Measurements from ENCODE around the gene RAP1GAP2.

RAP1GAP2 gene

GRCh38 chr17:2797637-2798036 lies 1.4 kb downstream of the RAP1GAP2 start:
- H3K4me1 Mint-ChIP-seq, result peaks cover 69% of the 10 kb centered on the region
- CTCF ChIA-PET, result interaction anchor here (2.6 to 3.8 kb wide), 2 partner anchors 11 to 17 kb away, joined by 12 to 21 read pairs; no protein-coding TSS in a partner anchor
- peaks cover 39% of the 10 kb centered on the region for H3K36me3 Mint-ChIP-seq
- H3K27me3 Mint-ChIP-seq, result peaks cover 75% of the 10 kb centered on the region
- H3K4me3 Mint-ChIP-seq, result peak overlapping the region; percentile 93
- no peaks in the 10 kb centered on the region for H3K9me3 Mint-ChIP-seq
- no peak for DNase-seq
- H3K27ac Mint-ChIP-seq, result peak overlapping the region; percentile 19

DNA sequence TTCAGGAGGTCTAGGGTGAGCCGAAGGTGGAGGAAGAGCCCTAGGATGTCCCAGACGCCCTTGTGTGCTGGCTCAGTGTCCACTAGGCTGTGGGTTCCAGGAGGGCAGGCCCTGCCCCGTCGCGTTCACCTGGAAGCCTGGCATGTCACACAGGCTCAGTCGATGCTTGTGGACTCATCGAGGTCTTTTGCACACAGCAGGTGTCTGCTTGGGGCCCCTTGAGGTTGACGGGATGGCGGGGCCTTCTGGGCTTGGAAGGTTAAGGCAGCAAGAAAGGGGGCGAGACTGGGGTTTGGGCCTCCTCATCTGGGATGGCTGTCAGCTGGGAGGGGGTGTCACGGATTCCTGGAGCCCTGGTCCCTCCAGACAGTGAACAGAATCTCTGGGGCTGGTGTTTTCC lies 1.9 kb downstream of the RAP1GAP2 start:
- H3K4me3 Mint-ChIP-seq, result peak overlapping the region; percentile 93
- peaks cover 44% of the 10 kb centered on the region for H3K36me3 Mint-ChIP-seq
- CTCF ChIA-PET, result interaction anchor here (1.5 to 3.8 kb wide), 3 partner anchors 12 to 16 kb away, joined by 4 to 21 read pairs (median 12); no protein-coding TSS in a partner anchor
- DNase-seq, result no peak
- peaks cover 72% of the 10 kb centered on the region for H3K27me3 Mint-ChIP-seq
- H3K9me3 Mint-ChIP-seq, result no peaks in the 10 kb centered on the region
- no peak overlapping the region for H3K27ac Mint-ChIP-seq
- peaks cover 64% of the 10 kb centered on the region for H3K4me1 Mint-ChIP-seq

DNA sequence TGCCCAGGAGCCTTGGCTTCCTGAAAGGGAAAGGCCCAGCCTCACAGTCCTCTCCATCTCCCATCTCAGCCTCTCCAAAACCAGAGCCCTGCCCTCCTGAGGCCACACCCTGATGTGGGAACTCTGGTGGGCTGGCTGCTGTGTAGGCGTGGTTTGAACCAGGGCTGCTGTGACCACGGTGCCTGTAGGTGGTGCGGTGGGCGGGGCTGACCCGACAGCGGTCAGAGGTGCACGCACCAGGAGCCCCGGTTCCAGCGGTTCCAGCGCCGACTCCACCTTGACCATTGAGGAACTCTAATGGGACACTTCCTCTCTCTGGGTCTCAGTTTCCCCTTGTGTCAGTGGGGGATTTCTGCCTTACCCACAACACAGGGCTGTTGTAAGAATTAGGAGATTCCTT lies 2.4 kb downstream of the RAP1GAP2 start:
- no peaks in the 10 kb centered on the region for H3K9me3 Mint-ChIP-seq
- peaks cover 60% of the 10 kb centered on the region for H3K4me1 Mint-ChIP-seq
- peaks cover 46% of the 10 kb centered on the region for H3K36me3 Mint-ChIP-seq
- peaks cover 69% of the 10 kb centered on the region for H3K27me3 Mint-ChIP-seq
- H3K4me3 Mint-ChIP-seq, result no peak overlapping the region
- CTCF ChIA-PET, result interaction anchor here (1.5 kb wide), 1 partner anchor 12 kb away, joined by 4 read pairs; no protein-coding TSS in a partner anchor
- no peak for DNase-seq
- no peak overlapping the region for H3K27ac Mint-ChIP-seq

GRCh38 chr17:2799653-2800052 lies 3.4 kb downstream of the RAP1GAP2 start:
- Mint-ChIP-seq H3K27ac (no peak overlapping the region), H3K9me3 (no peaks in the 10 kb centered on the region), H3K4me1 (peaks cover 51% of the 10 kb centered on the region), H3K36me3 (peaks cover 47% of the 10 kb centered on the region), H3K4me3 (no peak overlapping the region), H3K27me3 (peaks cover 67% of the 10 kb centered on the region)
- CTCF ChIA-PET, result interaction anchor here (1.5 kb wide), 1 partner anchor 13 kb away, joined by 4 read pairs; no protein-coding TSS in a partner anchor
- DNase-seq, result no peak

- CTCF ChIA-PET, result no interaction called here
- Mint-ChIP-seq H3K36me3 (peaks cover 50% of the 10 kb centered on the region), H3K4me3 (no peak overlapping the region), H3K9me3 (no peaks in the 10 kb centered on the region), H3K27me3 (peaks cover 68% of the 10 kb centered on the region), H3K4me1 (peaks cover 47% of the 10 kb centered on the region), H3K27ac (no peak overlapping the region)
- DNase-seq, result no peak
Observed at GRCh38 chr17:2800367-2800766, 4.1 kb downstream of the RAP1GAP2 start.

- Mint-ChIP-seq H3K36me3 (peaks cover 45% of the 10 kb centered on the region), H3K27ac (no peak overlapping the region), H3K4me1 (peaks cover 33% of the 10 kb centered on the region), H3K4me3 (no peak overlapping the region), H3K27me3 (peaks cover 61% of the 10 kb centered on the region), H3K9me3 (no peaks in the 10 kb centered on the region)
- DNase-seq, result no peak
- CTCF ChIA-PET, result interaction anchor here (0.8 to 1.9 kb wide), 3 partner anchors 10 to 22 kb away, joined by 3 to 7 read pairs (median 3); no protein-coding TSS in a partner anchor
Observed at GRCh38 chr17:2801841-2802240, 5.6 kb downstream of the RAP1GAP2 start.

- Mint-ChIP-seq H3K4me3 (no peak overlapping the region), H3K27ac (no peak overlapping the region)
- DNase-seq, result no peak
Observed at GRCh38 chr17:2802574-2802973, 6.3 kb downstream of the RAP1GAP2 start.

DNA sequence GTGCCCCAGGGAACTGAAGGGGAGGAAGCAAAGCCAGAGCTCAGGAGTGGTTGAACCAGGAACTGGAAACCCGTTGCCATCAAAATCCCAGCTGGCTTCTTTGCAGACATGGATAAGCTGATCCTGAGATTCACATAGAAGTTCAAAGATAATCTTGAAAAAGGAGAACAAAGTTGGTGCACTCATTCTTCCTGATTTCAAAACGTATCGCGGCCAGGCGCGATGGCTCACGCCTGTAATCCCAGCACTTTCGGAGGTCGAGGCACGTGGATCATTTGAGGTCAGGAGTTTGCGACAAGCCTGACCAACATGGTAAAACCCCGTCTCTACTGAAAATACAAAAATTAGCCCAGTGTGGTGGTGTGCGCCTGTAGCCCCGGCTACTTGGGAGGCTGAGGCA lies 7.1 kb downstream of the RAP1GAP2 start:
- no peak for DNase-seq
- H3K27me3 Mint-ChIP-seq, result peaks cover 60% of the 10 kb centered on the region
- H3K4me1 Mint-ChIP-seq, result peaks cover 17% of the 10 kb centered on the region
- no peaks in the 10 kb centered on the region for H3K9me3 Mint-ChIP-seq
- CTCF ChIA-PET, result interaction anchor here (1.5 to 1.9 kb wide), 2 partner anchors 11 to 17 kb away, joined by 7 read pairs; no protein-coding TSS in a partner anchor
- no peak overlapping the region for H3K4me3 Mint-ChIP-seq
- peaks cover 42% of the 10 kb centered on the region for H3K36me3 Mint-ChIP-seq
- H3K27ac Mint-ChIP-seq, result no peak overlapping the region

More at GRCh38 chr17:2802574-2802973, 6.3 kb downstream of the RAP1GAP2 start:
- H3K27me3 Mint-ChIP-seq, result peaks cover 60% of the 10 kb centered on the region
- H3K9me3 Mint-ChIP-seq, result no peaks in the 10 kb centered on the region
- peaks cover 25% of the 10 kb centered on the region for H3K4me1 Mint-ChIP-seq
- CTCF ChIA-PET, result interaction anchor here (0.6 to 1.9 kb wide), 5 partner anchors 9 to 35 kb away, joined by 3 to 7 read pairs (median 3); no protein-coding TSS in a partner anchor
- H3K36me3 Mint-ChIP-seq, result peaks cover 42% of the 10 kb centered on the region

- Mint-ChIP-seq H3K4me1 (peaks cover 12% of the 10 kb centered on the region), H3K4me3 (no peak overlapping the region), H3K9me3 (no peaks in the 10 kb centered on the region), H3K27ac (no peak overlapping the region), H3K27me3 (peaks cover 63% of the 10 kb centered on the region), H3K36me3 (peaks cover 40% of the 10 kb centered on the region)
- no peak for DNase-seq
- CTCF ChIA-PET, result no interaction called here
Observed at GRCh38 chr17:2803971-2804370, 7.7 kb downstream of the RAP1GAP2 start.

- Mint-ChIP-seq H3K27ac (no peak overlapping the region), H3K4me1 (peaks cover 6% of the 10 kb centered on the region), H3K9me3 (no peaks in the 10 kb centered on the region), H3K27me3 (peaks cover 62% of the 10 kb centered on the region), H3K4me3 (no peak overlapping the region), H3K36me3 (peaks cover 35% of the 10 kb centered on the region)
- CTCF ChIA-PET, result no interaction called here
- no peak for DNase-seq
Observed at GRCh38 chr17:2804912-2805311, 8.7 kb downstream of the RAP1GAP2 start.

- H3K4me3 Mint-ChIP-seq, result no peak overlapping the region
- CTCF ChIA-PET, result interaction anchor here (0.6 to 1.1 kb wide), 2 partner anchors 20 to 365 kb away, joined by 3 to 5 read pairs; no protein-coding TSS in a partner anchor
- peaks cover 4% of the 10 kb centered on the region for H3K4me1 Mint-ChIP-seq
- DNase-seq, result no peak
- H3K27ac Mint-ChIP-seq, result no peak overlapping the region
- H3K36me3 Mint-ChIP-seq, result peaks cover 29% of the 10 kb centered on the region
- H3K27me3 Mint-ChIP-seq, result peaks cover 60% of the 10 kb centered on the region
- H3K9me3 Mint-ChIP-seq, result no peaks in the 10 kb centered on the region
Observed at GRCh38 chr17:2805961-2806360, 9.7 kb downstream of the RAP1GAP2 start.

- Mint-ChIP-seq H3K9me3 (no peaks in the 10 kb centered on the region), H3K4me3 (no peak overlapping the region), H3K4me1 (peaks cover 19% of the 10 kb centered on the region), H3K36me3 (peaks cover 18% of the 10 kb centered on the region), H3K27me3 (peaks cover 67% of the 10 kb centered on the region), H3K27ac (no peak overlapping the region)
- no peak for DNase-seq
- CTCF ChIA-PET, result no interaction called here
Observed at GRCh38 chr17:2808367-2809335, 12.4 kb downstream of the RAP1GAP2 start.

DNA sequence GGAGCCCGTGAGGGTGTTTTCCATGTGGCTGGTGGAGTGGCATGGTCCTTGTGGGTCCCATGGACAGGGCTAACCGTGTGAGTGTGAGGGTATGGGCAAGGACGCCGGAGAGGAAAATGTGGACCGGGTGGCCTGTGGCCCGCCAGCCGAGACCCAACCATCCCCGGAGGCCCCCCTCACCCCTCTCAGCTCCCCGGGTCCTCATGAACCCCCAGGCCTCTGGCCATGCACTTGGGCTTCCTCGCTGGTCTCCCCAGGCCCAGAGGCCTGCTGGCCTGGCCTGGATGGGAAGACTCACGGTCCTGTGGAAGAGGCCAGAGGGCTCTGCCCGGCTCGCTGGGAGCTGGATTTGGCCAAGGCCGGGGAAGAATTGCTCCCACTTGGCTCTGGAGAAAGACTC lies 13.1 kb downstream of the RAP1GAP2 start:
- H3K9me3 Mint-ChIP-seq, result no peaks in the 10 kb centered on the region
- H3K36me3 Mint-ChIP-seq, result peaks cover 20% of the 10 kb centered on the region
- CTCF ChIA-PET, result no interaction called here
- H3K4me1 Mint-ChIP-seq, result peaks cover 26% of the 10 kb centered on the region
- H3K27me3 Mint-ChIP-seq, result peaks cover 68% of the 10 kb centered on the region
- no peak for DNase-seq
- H3K27ac Mint-ChIP-seq, result no peak overlapping the region
- H3K4me3 Mint-ChIP-seq, result no peak overlapping the region

- H3K4me3 Mint-ChIP-seq, result peak overlapping the region; percentile 66
- peaks cover 16% of the 10 kb centered on the region for H3K36me3 Mint-ChIP-seq
- peak overlapping the region; percentile 93 for H3K27ac Mint-ChIP-seq
- DNase-seq, result no peak
- peaks cover 47% of the 10 kb centered on the region for H3K4me1 Mint-ChIP-seq
- H3K27me3 Mint-ChIP-seq, result peaks cover 60% of the 10 kb centered on the region
- no peaks in the 10 kb centered on the region for H3K9me3 Mint-ChIP-seq
- CTCF ChIA-PET, result interaction anchor here (1.0 to 2.3 kb wide), 11 partner anchors 11 to 116 kb away, joined by 3 to 22 read pairs (median 5); partner anchors contain the start of gene RAP1GAP2
Observed at GRCh38 chr17:2814049-2814448, 17.8 kb downstream of the RAP1GAP2 start.

All from activated naive CD4-positive, alpha-beta T cell treated with anti-CD3 and anti-CD28 coated beads, Interleukin-2, amount 10 ng/mL, durations not matched to agents 7 days and 5 days (primary cell).